ENCODE results near the gene CDK14. TPM values are rescaled to one million over a fixed set of nuclear protein-coding genes. Genes with fewer than 3 reads are reported as not detected.

CDK14 gene
- total RNA-seq: 3.1 and 19.5 TPM in 2 replicates

GRCh38 chr7:90595801-90596670 lies at the start of gene CDK14:
TSS of gene CDK14 (plus strand) at chr7:90596321. CDS start at chr7:90596628, 307 bp downstream.

Other genes with a start within 250 kb of the CDK14 start
- gene GTPBP10, start 249.6 kb upstream of the CDK14 start, total RNA-seq: 30.8 and 31.4 TPM in 2 replicates
- gene CLDN12, start 192.9 kb upstream of the CDK14 start, total RNA-seq: 71.8 and 86.8 TPM in 2 replicates
- gene PTTG1IP2, start 126.7 kb upstream of the CDK14 start, total RNA-seq: not detected in 2 replicates